ENCODE data around the gene SLC27A6.

- TF ChIP-seq CTCF (IDR thresholded peaks at IDR 0.05) (no peak), POLR2A (IDR thresholded peaks at IDR 0.05; ENCODE audit: low read depth) (no peak), EP300 (IDR thresholded peaks at IDR 0.05) (no peak)
Measured at GRCh38 chr5:129082225-129083136, 117.2 kb downstream of the SLC27A6 start.
